Tibial nerve (tissue), 4 donors: Measurements from ENCODE around the gene SRF. TPM values are rescaled to one million over a fixed set of nuclear protein-coding genes. Genes with fewer than 3 reads are reported as not detected.

Experiments
- DNase-seq, 2 donors: peaks; one replicate each; pipeline ENCODE4 v3.0.0-alpha.2; 2019; ENCODE audit warnings: low spot score in 2 of 2
- H3K27ac ChIP-seq, 4 donors: fragments of 200-600 bp; sonication (generic) in 3 of 4; one replicate each; pipeline ENCODE4 v1.5.1; 2017 to 2019; ENCODE audit warnings: mild to moderate bottlenecking in 1 of 4
- H3K27me3 ChIP-seq, 2 donors: fragments of 200-600 bp; sonication (generic) in 1 of 2; one replicate each; pipeline versions ENCODE4 v1.5.1 to v1.6.0; 2017 to 2019
- H3K36me3 ChIP-seq, 3 donors: fragments of 200-600 bp; sonication (generic); one replicate each; pipeline ENCODE4 v1.5.1; 2018 to 2019
- H3K4me1 ChIP-seq, 4 donors: fragments of 200-600 bp; sonication (generic) in 3 of 4; one replicate each; pipeline ENCODE4 v1.5.1; 2017 to 2019
- H3K4me3 ChIP-seq, 4 donors: fragments of 200-600 bp; sonication (generic) in 3 of 4; one replicate each; pipeline ENCODE4 v1.5.1; 2017 to 2019; ENCODE audit warnings: mild to moderate bottlenecking in 1 of 4, moderate library complexity in 1 of 4
- H3K9me3 ChIP-seq, 4 donors: fragments of 200-600 bp; sonication (generic) in 3 of 4; one replicate each; pipeline ENCODE4 v1.5.1; 2017 to 2019
- EP300 ChIP-seq, 2 donors: sonication (generic); formaldehyde crosslinking; IDR thresholded peaks; one replicate each; pipeline ENCODE4 v1.6.1; 2017; ENCODE audit warnings: antibody characterized with exemption in 2 of 2, mild to moderate bottlenecking in 1 of 2
- POLR2A ChIP-seq, 2 donors: fragments of 450-650 bp; IDR thresholded peaks; one replicate each; pipeline ENCODE4 v1.6.1; 2017; ENCODE audit warnings: antibody characterized with exemption in 2 of 2, mild to moderate bottlenecking in 2 of 2, moderate library complexity in 2 of 2
- WGBS, 2 donors: methylation state at CpG; one replicate each; pipeline ENCODE4 v1.1.5; 2018; 5-methylcytosine and 5-hydroxymethylcytosine counted together
- total RNA-seq, 4 donors: library from RNA; depleted of rRNA; stranded (reverse); fragments of >200 nt; gene quantifications; one replicate each; pipeline ENCODE4 v1.1.0, GENCODE V29; 2016
- TF ChIP-seq, protein P1 (sequence below), 5 experiments: fragments of 200-600 bp in 3 of 5; fragments of 450-650 bp in 2 of 5; sonication (generic) in 3 of 5; IDR thresholded peaks; one replicate each; pipeline ENCODE4 v1.5.1; 2016 to 2019; ENCODE audit warnings: antibody characterized with exemption in 5 of 5, mild to moderate bottlenecking in 3 of 5, moderate library complexity in 2 of 5

Gene SRF
- total RNA-seq, 4 donors from 2014 or later, result 28.4 to 49.8 (median 35.3) TPM

DNA sequence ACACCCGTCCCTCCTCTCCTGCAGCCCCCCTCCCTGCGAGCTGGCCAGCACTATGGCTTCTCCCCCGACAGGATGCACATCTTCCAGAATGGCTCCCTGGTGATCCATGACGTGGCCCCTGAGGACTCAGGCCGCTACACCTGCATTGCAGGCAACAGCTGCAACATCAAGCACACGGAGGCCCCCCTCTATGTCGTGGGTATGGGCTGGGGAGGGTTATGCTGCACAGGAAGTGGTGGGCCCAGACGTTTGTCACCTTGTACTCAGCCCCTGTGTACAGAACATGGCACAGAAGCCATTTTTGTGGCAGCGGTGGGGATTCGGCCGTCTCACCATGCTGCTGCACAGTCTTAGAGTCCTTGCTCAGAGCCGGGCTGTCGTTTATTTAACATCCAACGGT, 29.0 kb upstream of the SRF start:
- WGBS, 2 donors, result 69 to 74% methylated on average over 14 of the region's 14 CpGs
- no peak for DNase-seq
- no peak overlapping the region for H3K27ac ChIP-seq
- H3K4me1 ChIP-seq, result peaks cover 4 to 11% (median 8%) of the 10 kb centered on the region in 4 donors
- no peak overlapping the region for H3K4me3 ChIP-seq
- no peaks in the 10 kb centered on the region for H3K36me3 ChIP-seq
- H3K27me3 ChIP-seq, result no peaks in the 10 kb centered on the region
- H3K9me3 ChIP-seq, result no peaks in the 10 kb centered on the region
- TF ChIP-seq, protein P1, sequence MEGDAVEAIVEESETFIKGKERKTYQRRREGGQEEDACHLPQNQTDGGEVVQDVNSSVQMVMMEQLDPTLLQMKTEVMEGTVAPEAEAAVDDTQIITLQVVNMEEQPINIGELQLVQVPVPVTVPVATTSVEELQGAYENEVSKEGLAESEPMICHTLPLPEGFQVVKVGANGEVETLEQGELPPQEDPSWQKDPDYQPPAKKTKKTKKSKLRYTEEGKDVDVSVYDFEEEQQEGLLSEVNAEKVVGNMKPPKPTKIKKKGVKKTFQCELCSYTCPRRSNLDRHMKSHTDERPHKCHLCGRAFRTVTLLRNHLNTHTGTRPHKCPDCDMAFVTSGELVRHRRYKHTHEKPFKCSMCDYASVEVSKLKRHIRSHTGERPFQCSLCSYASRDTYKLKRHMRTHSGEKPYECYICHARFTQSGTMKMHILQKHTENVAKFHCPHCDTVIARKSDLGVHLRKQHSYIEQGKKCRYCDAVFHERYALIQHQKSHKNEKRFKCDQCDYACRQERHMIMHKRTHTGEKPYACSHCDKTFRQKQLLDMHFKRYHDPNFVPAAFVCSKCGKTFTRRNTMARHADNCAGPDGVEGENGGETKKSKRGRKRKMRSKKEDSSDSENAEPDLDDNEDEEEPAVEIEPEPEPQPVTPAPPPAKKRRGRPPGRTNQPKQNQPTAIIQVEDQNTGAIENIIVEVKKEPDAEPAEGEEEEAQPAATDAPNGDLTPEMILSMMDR (IDR thresholded peaks at IDR 0.05), result no peak
- TF ChIP-seq EP300 (IDR thresholded peaks at IDR 0.05), result no peak
- no peak for TF ChIP-seq POLR2A (IDR thresholded peaks at IDR 0.05)

DNA sequence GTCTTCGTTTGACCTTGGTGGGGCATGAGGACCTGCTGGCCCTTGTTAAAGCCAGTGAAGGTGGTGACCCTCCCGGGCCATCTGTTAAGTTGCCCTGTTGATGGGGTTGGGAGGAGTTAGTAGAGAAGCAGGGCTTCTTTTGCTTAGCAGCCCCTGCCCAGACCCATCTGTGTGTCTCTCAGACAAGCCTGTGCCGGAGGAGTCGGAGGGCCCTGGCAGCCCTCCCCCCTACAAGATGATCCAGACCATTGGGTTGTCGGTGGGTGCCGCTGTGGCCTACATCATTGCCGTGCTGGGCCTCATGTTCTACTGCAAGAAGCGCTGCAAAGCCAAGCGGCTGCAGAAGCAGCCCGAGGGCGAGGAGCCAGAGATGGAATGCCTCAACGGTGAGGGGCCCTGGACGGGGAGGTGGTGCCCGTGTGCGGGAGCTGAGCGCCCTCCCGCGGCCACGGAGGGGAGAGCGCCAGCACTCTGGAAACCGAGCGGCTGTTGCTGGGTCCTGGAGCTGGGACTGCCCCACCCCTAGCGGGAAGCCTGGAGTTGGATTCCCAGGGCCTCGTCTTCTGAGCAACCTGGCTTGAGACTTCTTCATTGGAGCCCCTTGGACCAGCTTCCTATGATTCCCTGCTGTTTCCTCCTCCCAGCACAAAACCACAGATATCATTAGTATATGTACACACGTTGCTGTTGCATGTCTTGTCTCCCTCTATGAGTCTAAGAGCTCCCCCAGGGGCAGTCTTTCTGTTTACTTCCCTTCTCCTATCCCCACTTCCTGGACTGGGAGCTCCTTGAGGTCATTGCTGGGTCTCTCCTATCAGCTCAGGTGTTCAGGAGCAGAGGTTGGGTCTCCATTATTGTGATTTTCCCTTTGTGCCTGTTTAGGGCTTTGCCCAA, 27.6 kb upstream of the SRF start:
- 9 to 12% methylated on average over 23 to 24 of the region's 25 CpGs for WGBS, 2 donors

DNA sequence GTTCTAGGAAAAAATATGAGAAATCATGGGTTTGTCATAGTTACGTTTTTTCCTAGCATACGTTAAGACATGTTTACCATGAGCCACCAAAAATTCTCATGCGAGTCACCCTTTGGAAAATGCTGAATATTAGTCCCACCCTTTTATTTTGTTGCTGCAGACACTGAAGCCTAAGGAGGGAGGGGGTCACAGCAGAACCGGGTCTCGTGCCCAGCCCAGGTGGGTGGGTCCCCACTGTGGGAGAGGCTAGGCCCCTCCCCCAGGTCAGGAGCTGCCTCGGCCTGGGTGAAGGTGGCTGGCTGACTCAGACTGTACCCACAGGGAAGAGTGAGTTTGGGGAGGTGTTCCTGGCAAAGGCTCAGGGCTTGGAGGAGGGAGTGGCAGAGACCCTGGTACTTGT, 26.2 kb upstream of the SRF start:
- TF ChIP-seq POLR2A (IDR thresholded peaks at IDR 0.05), result no peak
- TF ChIP-seq, protein P1 (IDR thresholded peaks at IDR 0.05), result no peak
- TF ChIP-seq EP300 (IDR thresholded peaks at IDR 0.05), result no peak
- no peak overlapping the region for H3K27ac ChIP-seq
- peaks cover 4 to 11% (median 8%) of the 10 kb centered on the region in 4 donors for H3K4me1 ChIP-seq
- H3K36me3 ChIP-seq, result no peaks in the 10 kb centered on the region
- no peaks in the 10 kb centered on the region for H3K9me3 ChIP-seq
- no peaks in the 10 kb centered on the region for H3K27me3 ChIP-seq
- no peak for DNase-seq
- H3K4me3 ChIP-seq, result no peak overlapping the region
- WGBS, 2 donors, result 72% methylated on average over 6 of the region's 6 CpGs

More for the DNA sequence above, 27.6 kb upstream of the SRF start:
- DNase-seq, result peak; percentile 68 to 80
- Histone ChIP-seq H3K9me3 (no peaks in the 10 kb centered on the region), H3K36me3 (no peaks in the 10 kb centered on the region), H3K4me1 (peaks cover 4 to 11% (median 8%) of the 10 kb centered on the region in 4 donors), H3K27ac (peak overlapping the region in 3 of 4 donors; percentile 3 to 44 (median 28)), H3K27me3 (no peaks in the 10 kb centered on the region), H3K4me3 (no peak overlapping the region)
- TF ChIP-seq, protein P1 (IDR thresholded peaks at IDR 0.05), result peak; percentile 88 to 97 (median 95)
- TF ChIP-seq EP300 (IDR thresholded peaks at IDR 0.05), result peak; percentile 33 to 45
- no peak for TF ChIP-seq POLR2A (IDR thresholded peaks at IDR 0.05)

DNA sequence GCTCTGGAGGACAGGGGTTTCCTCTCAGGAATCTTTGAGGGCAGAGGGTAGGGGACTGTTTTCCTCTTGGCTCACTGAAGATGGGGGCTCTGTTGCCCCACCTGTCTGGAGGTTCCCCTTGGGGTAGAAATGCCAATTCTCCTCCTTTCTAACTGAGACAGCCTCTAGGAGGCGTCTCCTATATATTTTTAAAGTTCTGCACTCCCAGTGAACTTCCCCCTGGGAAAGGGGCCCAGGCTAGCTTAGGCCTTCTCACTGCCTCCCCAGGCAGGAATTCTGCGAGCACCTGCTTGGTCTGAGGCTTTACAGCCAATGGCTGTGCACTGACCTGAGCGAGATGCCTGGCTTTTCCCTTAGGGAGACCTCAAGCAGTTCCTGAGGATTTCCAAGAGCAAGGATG, 24.8 kb upstream of the SRF start:
- Histone ChIP-seq H3K27me3 (no peaks in the 10 kb centered on the region), H3K36me3 (no peaks in the 10 kb centered on the region), H3K4me3 (no peak overlapping the region), H3K9me3 (no peaks in the 10 kb centered on the region), H3K4me1 (peaks cover 4 to 11% (median 8%) of the 10 kb centered on the region in 4 donors), H3K27ac (no peak overlapping the region)
- no peak for DNase-seq
- 82 to 97% methylated on average over 3 of the region's 3 CpGs for WGBS, 2 donors
- TF ChIP-seq EP300 (IDR thresholded peaks at IDR 0.05) (no peak), POLR2A (IDR thresholded peaks at IDR 0.05) (no peak)
- TF ChIP-seq, protein P1 (IDR thresholded peaks at IDR 0.05), result no peak
